ENCODE measurements around the gene ARHGAP44.

DNA sequence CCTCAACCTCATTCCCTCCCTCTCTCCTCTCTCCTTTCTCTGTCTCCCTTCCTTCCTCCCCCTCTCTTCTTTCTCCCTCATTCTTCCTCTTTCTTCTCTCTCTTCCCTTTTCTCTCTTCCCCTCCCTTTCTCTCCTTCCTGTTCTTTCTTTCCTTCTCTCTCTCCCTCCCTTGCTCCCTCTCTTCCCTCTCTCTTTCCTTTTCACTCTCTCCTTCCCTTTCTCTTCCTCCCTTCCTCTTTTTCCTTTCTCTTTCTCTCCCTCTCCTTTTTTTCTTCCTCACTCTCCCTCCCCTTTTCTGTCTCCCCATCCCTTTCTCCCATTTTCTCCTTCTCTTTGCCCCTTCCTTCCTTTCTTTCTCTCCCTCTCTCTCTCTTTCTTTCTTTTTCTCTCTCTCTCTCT lies 236.4 kb downstream of the ARHGAP44 start:
- no peak for TF ChIP-seq CTCF (IDR thresholded peaks at IDR 0.05; ENCODE audit: poor library complexity)
- TF ChIP-seq EZH2 (IDR thresholded peaks at IDR 0.05; ENCODE audit: borderline replicate concordance) = no peak
